NCI-H2029 treated with DMSO at 0.1 percent for 48 hours (cell line): ENCODE results near the gene KAT5.
"Not testable (repeated sequence)": the region's sequence is repeated elsewhere in the genome, so short reads cannot be mapped to it uniquely, and the experiment has no call there.

Experiments used
- DNase-seq: peaks from one replicate; lab custom pipeline; 2025; lab: John Stamatoyannopoulos, UW

KAT5 gene

DNA sequence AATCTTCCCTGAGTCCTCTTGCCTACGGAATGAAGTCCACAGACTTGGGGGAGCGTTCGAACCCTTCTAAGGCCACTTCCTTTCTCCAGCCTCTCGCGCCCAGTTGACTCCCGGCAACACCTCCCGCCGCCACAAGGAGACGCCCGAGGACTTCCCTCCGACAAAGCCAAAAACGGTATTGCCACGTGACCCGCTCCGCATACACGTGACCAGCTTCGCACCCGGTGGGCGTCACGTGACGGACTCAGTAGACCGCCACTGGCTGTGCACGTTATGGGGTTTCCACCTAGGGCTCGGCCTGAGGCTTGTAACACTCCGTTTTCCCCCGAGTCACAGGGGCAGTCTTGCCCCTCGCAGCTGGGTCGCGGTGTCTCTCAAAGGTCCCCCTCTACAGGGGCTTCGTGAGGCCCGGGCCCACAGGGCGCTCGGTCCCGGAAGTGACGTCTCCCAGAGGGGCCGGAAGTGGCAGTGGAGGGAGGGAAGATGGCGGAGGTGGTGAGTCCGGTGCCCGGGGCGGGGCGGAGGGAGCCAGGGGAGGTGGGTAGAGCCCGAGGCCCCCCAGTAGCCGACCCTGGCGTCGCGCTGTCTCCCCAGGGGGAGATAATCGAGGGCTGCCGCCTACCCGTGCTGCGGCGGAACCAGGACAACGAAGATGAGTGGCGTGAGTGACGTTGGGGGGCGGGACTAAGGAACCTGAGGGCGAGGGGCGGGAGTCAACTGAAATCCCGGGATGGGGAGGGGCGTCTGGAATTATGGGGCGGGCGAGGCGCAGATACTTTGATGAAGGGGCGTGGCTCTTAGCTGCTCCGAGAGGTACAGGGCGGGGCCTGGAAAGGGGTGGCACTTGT is at the start of gene KAT5:
KAT5 (plus strand) TSS at position 468 of the 848 bp plus-strand sequence; CDS start at position 484, 16 bp downstream.
- peak; percentile 98 for DNase-seq

- DNase-seq = peak; percentile 31
Measured at GRCh38 chr11:65662799-65663638, 49.0 kb upstream of the KAT5 start, which contains the start of gene RELA. Gene RELA, minus strand, starts transcription at chr11:65662916. Its CDS starts 84 bp downstream, at chr11:65662832.

GRCh38 chr11:65663639-65664200 is 48.3 kb upstream of the KAT5 start:
- no peak for DNase-seq

- DNase-seq = no peak
Measured at GRCh38 chr11:65672180-65672860, 39.7 kb upstream of the KAT5 start.

- no peak for DNase-seq
Measured at GRCh38 chr11:65672982-65673381, 39.1 kb upstream of the KAT5 start.

DNA sequence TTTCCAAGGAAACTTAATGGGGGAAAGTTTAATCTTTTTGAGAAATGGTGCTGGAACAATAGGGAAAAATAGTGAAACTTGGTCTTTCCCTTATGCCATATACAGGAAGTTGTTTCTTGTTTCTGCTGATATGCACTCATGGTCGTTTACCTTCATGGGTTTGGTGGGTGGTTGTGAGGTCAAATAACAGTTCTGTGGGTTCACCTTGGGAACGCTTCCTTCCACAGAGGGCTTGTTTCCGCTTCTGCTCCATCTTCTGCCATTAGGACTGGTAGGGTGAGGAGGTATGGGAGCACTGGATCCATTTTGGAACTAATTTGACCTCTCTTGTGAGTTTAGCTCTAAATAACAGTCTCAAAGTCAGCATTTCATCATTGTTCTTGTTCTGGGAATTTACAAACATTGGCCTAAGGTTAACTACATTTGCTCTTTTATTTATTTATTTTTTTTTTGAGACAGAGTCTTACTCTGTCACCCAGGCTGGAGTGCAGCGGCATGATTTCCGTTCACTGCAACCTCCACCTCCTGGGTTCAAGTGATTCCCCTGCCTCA is 31.8 kb upstream of the KAT5 start:
- no peak for DNase-seq

DNA sequence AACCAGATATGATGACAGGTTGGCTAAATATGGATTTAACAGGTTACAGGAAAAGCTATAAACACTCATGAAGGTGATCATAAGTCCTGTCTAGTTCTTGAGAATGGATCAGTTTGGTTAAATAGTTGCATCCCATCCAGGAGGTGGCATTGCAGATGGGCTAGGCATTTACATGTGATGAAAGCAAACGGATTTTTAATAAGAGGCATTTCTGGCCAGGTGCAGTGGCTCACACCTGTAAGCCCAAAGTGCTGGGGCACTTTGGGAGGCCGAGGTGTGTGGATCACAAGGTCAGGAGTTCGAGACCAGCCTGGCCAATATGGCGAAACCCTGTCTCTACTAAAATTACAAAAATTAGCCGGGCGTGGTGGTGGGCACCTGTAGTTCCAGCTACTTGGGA is 28.6 kb upstream of the KAT5 start:
- not testable (repeated sequence) for DNase-seq

DNA sequence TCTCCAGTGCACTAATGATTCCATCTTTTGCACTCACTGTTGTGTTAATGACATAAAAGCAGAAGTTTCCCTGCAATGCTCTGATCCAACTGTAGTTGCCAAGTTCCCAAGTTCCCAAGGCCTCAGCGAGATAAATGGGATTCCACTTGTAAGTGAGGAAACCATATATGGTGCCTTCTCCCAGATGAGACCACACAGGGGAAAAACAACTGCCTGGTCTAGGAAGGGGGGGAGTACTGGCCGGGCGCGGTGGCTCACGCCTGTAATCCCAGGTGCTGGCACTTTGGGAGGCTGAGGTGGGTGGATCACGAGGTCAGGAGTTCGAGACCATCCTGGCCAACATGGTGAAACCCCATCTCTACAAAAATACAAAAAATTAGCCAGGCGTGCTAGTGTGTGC is 26.1 kb upstream of the KAT5 start:
- DNase-seq = no peak

DNA sequence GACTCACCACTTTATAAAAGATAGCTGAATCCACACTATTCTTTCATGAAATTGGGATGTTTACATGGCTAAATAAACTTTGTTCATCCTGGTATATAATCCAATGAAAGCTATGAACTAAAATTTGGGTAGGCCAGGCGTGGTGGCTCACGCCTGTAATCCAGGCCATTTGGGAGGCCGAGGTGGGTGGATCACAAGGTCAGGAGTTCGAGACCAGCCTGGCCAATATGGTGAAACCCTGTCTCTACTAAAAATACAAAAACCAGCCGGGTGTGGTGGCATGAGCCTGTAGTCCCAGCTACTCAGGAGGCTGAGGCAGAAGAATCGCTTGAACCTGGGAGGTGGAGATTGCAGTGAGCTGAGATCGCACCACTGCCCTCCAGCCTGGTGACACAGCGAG is 20.2 kb upstream of the KAT5 start:
- DNase-seq = not testable (repeated sequence)

GRCh38 chr11:65692367-65692766 is 19.7 kb upstream of the KAT5 start:
- no peak for DNase-seq

- peak; percentile 99 for DNase-seq
Measured at GRCh38 chr11:65695459-65696241, 16.4 kb upstream of the KAT5 start.

DNA sequence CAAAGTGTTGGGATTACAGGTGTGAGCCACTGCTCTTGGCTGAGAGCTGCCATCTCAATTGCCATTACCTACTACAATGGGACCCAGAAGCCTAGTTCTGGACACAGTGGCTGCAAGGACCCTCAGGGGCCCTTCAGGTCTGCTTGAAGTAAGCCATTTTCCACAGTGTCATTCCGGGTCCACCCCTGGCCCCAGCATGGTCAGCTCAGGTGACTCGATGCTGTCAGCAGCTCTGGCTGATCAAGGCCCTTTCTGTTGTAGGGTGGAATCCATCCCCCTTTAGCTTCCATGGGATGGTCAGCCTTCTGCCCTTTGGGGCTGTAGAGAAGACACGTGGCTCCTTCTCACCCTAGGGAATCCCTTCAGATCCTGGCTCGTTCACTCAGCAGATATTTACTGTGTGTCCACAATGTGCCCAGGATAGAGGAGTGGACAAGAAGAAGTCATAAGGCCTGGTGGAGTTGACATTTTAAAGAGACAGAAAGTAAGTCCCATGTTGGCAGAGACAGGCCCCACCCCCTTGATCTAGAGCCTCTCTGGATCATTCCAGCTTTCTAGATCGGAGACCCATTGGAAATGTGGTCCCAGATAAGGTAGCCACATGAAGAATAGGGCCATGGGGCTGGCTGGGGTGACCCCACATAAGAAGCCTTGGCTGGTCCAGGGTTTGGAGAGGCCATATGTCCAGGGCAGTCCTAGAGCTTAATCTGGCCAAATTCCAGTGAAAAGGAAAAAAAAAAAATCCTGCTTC is 15.1 kb upstream of the KAT5 start:
- no peak for DNase-seq

GRCh38 chr11:65698205-65698604 is 13.8 kb upstream of the KAT5 start:
- no peak for DNase-seq

DNA sequence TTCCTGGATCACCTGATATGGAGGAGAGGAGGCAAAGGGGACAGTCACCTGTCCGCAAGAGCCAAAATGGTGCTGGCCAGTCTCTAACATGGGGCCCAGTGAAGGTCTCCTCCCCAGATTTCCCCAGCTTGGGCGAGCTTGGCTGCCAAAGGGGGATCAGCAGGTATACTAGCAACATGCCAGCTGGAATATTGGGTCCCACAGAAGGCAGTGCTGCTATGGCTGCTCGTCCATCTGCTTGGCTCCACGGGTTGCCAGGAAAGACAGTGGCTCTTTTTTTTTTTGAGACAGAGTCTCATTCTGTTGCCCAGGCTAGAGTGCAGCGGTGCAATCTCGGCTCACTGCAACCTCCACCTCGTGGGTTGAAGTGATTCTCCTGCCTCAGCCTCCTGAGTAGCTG is 12.7 kb upstream of the KAT5 start:
- no peak for DNase-seq

GRCh38 chr11:65700399-65700798 is 11.7 kb upstream of the KAT5 start:
- DNase-seq = peak; percentile 29

DNA sequence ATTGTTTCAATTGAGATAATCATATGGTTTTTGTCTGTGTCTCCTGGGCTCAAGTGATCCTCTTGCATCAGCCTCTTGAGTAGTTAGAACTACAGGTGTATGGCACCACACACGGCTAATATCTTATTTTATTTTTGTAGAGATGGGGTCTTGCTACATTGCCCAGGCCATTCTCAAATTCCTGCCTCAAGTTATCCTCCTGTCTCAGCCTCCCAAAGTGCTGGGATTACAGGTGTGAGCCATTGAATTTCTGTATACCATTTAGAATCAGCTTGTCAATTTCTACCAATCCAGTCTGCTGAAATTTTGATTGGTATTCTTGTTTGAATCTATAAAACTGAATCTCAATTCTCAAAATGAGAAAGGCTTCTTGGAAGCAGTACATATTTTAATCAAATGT is 10.4 kb upstream of the KAT5 start:
- no peak for DNase-seq

DNA sequence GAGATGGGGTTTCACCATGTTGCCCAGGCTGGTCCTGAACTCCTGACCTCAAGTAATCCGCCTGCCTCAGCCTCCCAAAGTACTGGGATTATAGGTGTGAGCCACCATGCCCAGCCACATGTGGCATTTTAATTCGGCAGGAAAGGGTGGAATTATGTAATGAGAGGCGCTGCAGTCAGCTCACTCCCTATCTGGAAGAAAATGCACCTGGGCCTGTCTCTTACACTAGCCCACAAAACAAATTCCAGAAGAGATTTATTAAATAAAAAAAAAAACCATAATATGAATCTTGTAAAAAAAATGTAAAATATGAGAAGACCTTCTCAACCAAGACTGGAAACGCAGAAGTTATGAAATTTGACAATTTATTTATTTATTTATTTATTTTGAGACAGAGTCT is 8.2 kb upstream of the KAT5 start:
- no peak for DNase-seq

GRCh38 chr11:65706303-65706763 is 5.7 kb upstream of the KAT5 start:
- DNase-seq = not testable (repeated sequence)

GRCh38 chr11:65707002-65707401 is 5.0 kb upstream of the KAT5 start:
- DNase-seq = not testable (repeated sequence)

- DNase-seq = no peak
Measured at GRCh38 chr11:65708451-65708850, 3.6 kb upstream of the KAT5 start.
